ENCODE results near the gene ADIPOR2.

ADIPOR2 gene

GRCh38 chr12:1820191-1820895 is 129.5 kb downstream of the ADIPOR2 start, which contains the start of gene LRTM2:
Gene LRTM2, plus strand, starts transcription at chr12:1820565. Its CDS starts 7,584 bp downstream, at chr12:1828149.
- Histone ChIP-seq H3K27me3 (replicated peaks; ENCODE audit: control insufficient read depth, insufficient read depth, low read length) (peaks cover 9% of the 10 kb centered on the region; the same call in 1 of the 2 replicates), H3K36me3 (ENCODE audit: control insufficient read depth, insufficient read depth, low read length) (no peaks in the 10 kb centered on the region), H3K4me3 (replicated peaks; ENCODE audit: low read depth, low read length) (no peak within 1 kb of the TSS)
- TF ChIP-seq, protein P1, sequence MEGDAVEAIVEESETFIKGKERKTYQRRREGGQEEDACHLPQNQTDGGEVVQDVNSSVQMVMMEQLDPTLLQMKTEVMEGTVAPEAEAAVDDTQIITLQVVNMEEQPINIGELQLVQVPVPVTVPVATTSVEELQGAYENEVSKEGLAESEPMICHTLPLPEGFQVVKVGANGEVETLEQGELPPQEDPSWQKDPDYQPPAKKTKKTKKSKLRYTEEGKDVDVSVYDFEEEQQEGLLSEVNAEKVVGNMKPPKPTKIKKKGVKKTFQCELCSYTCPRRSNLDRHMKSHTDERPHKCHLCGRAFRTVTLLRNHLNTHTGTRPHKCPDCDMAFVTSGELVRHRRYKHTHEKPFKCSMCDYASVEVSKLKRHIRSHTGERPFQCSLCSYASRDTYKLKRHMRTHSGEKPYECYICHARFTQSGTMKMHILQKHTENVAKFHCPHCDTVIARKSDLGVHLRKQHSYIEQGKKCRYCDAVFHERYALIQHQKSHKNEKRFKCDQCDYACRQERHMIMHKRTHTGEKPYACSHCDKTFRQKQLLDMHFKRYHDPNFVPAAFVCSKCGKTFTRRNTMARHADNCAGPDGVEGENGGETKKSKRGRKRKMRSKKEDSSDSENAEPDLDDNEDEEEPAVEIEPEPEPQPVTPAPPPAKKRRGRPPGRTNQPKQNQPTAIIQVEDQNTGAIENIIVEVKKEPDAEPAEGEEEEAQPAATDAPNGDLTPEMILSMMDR (IDR thresholded peaks at IDR 0.05; ENCODE audit: insufficient read depth, low read length, poor library complexity, severe bottlenecking): no peak
- DNase-seq (ENCODE audit: extremely low read depth, insufficient read length): no peak

DNA sequence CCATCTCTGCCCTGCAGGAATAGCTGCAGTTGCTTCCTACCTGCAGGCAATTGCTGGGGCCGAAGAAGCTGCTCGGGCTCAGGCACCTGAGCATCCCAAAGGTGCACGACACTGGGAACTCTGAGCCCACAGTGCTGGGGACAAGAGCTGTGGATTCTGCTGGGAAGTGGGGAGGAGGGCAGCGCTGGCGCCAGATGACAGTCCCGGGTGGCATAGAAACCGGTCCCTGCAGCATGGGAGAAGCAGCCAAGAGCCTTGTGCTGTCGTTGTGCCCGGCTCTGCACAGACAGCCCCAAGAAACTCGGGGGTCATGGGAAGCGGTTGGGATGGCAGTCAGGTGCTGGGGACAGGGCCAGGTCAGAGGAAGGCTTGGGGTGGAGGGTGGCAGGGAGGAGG is 130.0 kb downstream of the ADIPOR2 start:
- no peak overlapping the region for H3K4me3 ChIP-seq (replicated peaks; ENCODE audit: low read depth, low read length)
- DNase-seq (ENCODE audit: extremely low read depth, insufficient read length): no peak
- H3K27me3 ChIP-seq (replicated peaks; ENCODE audit: control insufficient read depth, insufficient read depth, low read length): peaks cover 9% of the 10 kb centered on the region; the same call in 1 of the 2 replicates
- TF ChIP-seq, protein P1 (IDR thresholded peaks at IDR 0.05; ENCODE audit: insufficient read depth, low read length, poor library complexity, severe bottlenecking): no peak
- no peaks in the 10 kb centered on the region for H3K36me3 ChIP-seq (ENCODE audit: control insufficient read depth, insufficient read depth, low read length)

DNA sequence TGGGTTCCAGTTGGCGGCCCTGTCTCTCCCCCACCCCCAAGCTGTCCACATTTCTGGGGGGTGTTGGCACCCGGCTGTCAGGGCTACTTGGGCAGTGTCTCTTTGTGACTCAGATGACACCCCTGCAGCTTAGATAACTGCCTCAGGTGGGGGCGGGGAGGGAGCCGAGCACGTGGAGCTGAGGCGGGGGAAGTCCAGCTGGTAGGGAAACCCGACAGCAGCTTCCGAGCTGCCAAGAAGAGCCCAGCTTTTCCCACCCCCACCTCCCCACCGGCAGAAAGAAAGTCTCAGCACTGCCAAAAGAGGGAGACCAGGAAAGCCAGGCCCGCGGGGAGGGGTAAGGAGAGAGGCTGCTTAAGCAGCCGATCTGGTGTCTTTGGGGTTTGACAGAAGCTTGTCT is 130.9 kb downstream of the ADIPOR2 start:
- Histone ChIP-seq H3K4me3 (replicated peaks; ENCODE audit: low read depth, low read length) (no peak overlapping the region), H3K36me3 (ENCODE audit: control insufficient read depth, insufficient read depth, low read length) (no peaks in the 10 kb centered on the region), H3K27me3 (replicated peaks; ENCODE audit: control insufficient read depth, insufficient read depth, low read length) (peaks cover 9% of the 10 kb centered on the region; the same call in 1 of the 2 replicates)
- DNase-seq (ENCODE audit: extremely low read depth, insufficient read length): no peak
- TF ChIP-seq, protein P1 (IDR thresholded peaks at IDR 0.05; ENCODE audit: insufficient read depth, low read length, poor library complexity, severe bottlenecking): no peak

GRCh38 chr12:1822699-1823098 is 131.8 kb downstream of the ADIPOR2 start:
- H3K27me3 ChIP-seq (replicated peaks; ENCODE audit: control insufficient read depth, insufficient read depth, low read length): peaks cover 9% of the 10 kb centered on the region; the same call in 1 of the 2 replicates
- TF ChIP-seq, protein P1 (IDR thresholded peaks at IDR 0.05; ENCODE audit: insufficient read depth, low read length, poor library complexity, severe bottlenecking): no peak
- no peak for DNase-seq (ENCODE audit: extremely low read depth, insufficient read length)
- no peaks in the 10 kb centered on the region for H3K36me3 ChIP-seq (ENCODE audit: control insufficient read depth, insufficient read depth, low read length)
- no peak overlapping the region for H3K4me3 ChIP-seq (replicated peaks; ENCODE audit: low read depth, low read length)

GRCh38 chr12:1823237-1823636 is 132.4 kb downstream of the ADIPOR2 start:
- peaks cover 9% of the 10 kb centered on the region; the same call in 1 of the 2 replicates for H3K27me3 ChIP-seq (replicated peaks; ENCODE audit: control insufficient read depth, insufficient read depth, low read length)
- TF ChIP-seq, protein P1 (IDR thresholded peaks at IDR 0.05; ENCODE audit: insufficient read depth, low read length, poor library complexity, severe bottlenecking): no peak
- no peak for DNase-seq (ENCODE audit: extremely low read depth, insufficient read length)
- H3K4me3 ChIP-seq (replicated peaks; ENCODE audit: low read depth, low read length): no peak overlapping the region
- H3K36me3 ChIP-seq (ENCODE audit: control insufficient read depth, insufficient read depth, low read length): no peaks in the 10 kb centered on the region

Measured in GM06990 (cell line).